HL-60 (cell line): Measurements from ENCODE around the gene ZNF865.

Experiments
- CTCF ChIP-seq: IDR thresholded peaks from one replicate; pipeline ENCODE4 v1.5.1; 2011; ENCODE audit warnings: low read length, control low read depth, inconsistent platforms; ENCODE audit not compliant: insufficient read depth
- POLR2AphosphoS5 ChIP-seq: IDR thresholded peaks from 2 replicates; pipeline ENCODE4 v1.6.1; 2012; ENCODE audit warnings: low read depth

GRCh38 chr19:55635334-55635717, 29.9 kb downstream of the ZNF865 start:
- TF ChIP-seq POLR2AphosphoS5 (no peak), CTCF (no peak)
